Measurements from ENCODE around the gene CEBPA.
A peak's percentile ranks its signal among the peaks of the same experiment; 100 is the strongest.
"Not testable (repeated sequence)": the region's sequence is repeated elsewhere in the genome, so short reads cannot be mapped to it uniquely, and the experiment has no call there.

The CEBPA gene

DNA sequence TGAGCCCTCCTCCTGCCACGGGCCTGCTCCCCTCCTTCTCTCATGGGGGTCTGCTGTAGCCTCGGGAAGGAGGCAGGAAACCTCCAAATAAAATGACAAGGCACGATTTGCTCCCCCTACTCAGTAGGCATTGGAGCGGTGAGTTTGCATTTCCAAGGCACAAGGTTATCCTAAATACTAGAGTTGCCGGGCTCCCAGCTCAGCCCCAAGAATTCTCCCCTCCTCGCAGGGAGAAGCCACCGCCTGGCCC lies 1.5 kb downstream of the CEBPA start:
- DNase-seq (ENCODE audit: low spot score): peak; percentile 9

GRCh38 chr19:33300009-33300893 lies 2.1 kb downstream of the CEBPA start:
- DNase-seq (ENCODE audit: low spot score): no peak

DNA sequence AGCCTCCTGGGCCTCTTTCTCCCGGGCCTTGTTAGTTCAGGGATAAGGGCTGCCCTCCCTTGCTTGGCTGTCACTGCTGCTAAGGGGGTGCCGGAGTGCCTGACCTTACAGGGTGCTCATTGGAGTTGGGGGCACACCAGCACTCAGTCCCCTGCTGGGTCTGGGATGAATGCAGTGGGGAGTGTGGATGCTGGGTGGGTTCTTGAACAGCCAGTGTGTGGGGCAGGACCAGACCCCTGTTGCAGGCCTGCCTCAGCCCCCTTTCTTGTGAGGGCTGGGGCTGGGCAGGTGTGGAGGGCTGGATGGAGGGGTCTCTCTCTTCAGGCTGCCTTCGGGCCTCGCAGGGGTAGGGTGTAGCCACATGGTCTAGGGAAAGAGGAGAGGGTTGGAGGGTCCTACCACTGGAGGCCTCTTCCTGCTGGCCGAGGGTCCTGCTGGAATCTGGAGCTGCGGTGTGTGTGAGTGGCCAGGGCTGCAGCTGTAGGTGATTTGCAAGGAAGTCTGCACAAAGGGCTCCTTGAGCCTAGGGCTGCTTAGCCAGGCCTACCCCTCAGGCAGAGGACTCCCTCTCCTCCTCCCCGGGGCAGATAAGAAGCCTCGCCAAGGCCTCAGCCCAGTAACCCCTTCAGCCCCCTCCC lies 3.2 kb downstream of the CEBPA start:
- no peak for DNase-seq (ENCODE audit: low spot score)

DNA sequence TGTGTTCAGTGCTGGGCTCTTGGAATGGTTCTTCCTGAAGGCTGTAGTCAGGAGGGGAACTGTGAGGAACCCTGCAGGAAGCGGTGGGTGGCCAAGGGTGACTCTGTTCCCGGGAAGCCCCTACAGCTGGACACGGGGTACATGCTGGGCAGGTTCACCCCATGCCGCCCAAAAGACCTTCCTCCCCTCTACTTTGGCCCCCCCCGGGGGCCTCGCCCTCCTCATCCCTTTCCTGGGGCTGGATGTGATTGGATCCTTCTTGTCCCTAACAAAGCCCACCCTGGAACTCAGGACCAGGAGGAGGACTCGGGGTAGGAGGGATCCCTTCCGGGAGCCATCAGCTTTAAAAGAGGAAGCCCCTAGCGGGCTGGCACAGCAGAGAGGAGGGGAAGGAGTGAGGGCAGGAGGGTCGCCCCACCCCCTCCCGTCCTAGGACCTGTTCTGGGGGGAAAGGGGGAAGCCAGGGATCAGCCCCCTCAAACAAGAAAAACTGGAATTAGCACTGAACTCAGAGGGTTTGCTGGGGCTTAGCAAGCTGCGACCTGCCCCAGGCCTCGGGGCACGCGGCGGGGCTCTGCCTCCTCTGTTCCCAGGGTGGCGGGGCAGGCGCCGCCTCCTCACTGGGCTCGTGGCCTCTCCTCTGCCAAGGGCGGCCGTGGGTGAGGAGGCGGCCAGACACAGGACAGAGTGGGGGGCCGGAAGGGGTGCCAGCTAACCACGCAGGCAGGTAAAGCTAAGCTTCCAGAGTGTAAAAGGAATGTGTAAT lies 4.0 kb downstream of the CEBPA start:
- no peak for DNase-seq (ENCODE audit: low spot score)

DNA sequence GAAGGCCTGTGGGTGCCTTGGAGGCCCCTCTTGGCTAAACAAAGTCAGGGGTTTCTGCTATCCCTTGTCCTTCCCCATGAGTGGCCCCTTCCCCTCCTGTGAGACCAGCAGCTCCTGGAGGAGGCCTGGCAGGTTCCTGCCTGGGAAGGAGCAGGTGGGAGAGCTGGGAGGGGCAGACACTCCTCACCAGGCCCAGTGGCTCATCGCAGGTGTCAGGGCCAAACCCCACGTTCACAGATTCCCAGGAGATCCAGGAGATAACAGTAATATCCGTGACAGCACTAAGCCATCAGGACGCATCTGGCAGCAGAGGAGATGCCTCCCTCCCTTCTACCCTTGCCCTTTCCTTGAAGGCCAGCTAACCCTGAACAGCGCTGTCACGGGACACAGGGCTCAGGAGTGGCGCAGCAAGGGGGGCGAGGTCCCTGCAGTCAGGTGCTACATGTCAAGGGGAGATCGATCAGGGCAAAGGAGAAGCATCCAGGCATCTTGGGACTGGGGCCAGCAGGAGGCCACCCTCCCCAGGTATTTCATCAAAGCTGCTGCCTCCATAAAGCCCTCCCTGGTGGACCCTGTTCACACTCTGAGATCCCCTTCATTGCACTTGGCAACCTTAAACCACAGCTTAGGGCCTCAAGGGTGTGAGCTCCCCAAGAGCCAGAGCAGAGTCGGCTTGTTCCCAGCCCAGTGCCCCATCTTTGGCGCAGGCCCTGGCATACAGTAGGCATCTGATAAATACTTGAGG lies 4.8 kb downstream of the CEBPA start:
- no peak for DNase-seq (ENCODE audit: low spot score)

DNA sequence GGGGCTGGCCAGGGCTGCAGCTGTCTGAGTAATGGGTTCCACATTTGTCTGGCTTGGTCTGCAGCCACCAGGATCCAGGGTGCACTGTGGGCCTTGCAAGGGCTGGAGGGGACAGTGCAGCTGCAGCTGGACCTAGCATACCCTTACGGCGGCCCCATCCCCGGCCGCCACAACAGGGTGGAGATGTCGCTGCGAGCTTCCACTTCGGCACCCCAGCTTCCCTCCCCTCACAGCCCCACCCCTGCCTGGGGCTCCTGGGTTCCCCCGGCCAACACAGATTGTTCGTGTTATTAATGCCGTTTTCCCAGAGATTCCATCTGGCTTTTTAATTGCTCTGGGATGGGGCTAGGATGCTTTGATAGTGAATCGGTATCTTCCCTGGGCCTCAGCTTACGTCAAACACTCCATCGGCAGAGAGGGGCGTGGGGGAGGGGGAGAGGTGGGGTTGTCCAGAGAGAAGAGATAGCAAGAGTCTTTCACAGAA lies 5.8 kb downstream of the CEBPA start:
- DNase-seq (ENCODE audit: low spot score): no peak

DNA sequence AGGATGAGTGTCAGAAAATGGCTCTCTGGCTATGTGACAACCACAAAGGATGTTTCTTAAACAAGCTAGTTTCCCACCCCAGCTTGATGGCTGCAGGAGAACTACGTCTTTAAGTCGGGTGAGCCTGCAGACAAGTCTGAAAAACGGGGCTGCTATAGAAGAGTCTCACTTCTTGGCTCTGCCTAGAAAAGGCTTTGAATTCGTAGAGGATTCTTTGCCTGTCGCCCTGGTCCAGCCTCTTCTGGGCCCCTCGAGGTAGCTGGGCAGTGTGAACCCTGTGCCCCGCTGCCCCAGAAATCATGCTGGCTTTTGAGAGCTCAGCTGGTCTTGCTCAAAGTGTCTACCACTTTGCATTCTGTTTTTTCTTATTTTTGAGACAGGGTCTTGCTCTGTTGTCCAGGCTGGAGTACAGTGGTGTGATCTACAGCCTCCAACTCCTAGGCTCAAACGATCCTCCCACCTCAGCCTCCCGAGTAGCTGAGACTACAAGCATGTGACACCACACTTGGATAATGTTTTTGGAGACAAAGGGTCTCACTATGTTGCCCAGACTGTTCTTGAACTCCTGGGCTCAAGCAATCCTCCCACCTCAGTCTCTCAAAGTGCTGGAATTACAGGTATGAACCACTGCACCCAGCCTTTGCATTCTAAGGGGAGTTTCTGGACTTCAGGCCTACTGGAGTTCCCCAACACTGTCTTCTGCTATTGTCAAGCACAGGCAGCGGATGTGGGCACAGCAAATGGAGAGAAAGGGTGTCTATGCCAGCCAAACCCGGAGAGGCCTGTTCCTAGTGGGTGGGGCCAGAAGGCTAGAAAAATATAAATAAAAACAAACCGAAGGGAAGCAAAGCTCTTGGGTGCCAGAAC lies 6.5 kb downstream of the CEBPA start:
- no peak for DNase-seq (ENCODE audit: low spot score)

- DNase-seq (ENCODE audit: low spot score): not testable (repeated sequence)
Observed at GRCh38 chr19:33295046-33295445, 7.3 kb downstream of the CEBPA start.

DNA sequence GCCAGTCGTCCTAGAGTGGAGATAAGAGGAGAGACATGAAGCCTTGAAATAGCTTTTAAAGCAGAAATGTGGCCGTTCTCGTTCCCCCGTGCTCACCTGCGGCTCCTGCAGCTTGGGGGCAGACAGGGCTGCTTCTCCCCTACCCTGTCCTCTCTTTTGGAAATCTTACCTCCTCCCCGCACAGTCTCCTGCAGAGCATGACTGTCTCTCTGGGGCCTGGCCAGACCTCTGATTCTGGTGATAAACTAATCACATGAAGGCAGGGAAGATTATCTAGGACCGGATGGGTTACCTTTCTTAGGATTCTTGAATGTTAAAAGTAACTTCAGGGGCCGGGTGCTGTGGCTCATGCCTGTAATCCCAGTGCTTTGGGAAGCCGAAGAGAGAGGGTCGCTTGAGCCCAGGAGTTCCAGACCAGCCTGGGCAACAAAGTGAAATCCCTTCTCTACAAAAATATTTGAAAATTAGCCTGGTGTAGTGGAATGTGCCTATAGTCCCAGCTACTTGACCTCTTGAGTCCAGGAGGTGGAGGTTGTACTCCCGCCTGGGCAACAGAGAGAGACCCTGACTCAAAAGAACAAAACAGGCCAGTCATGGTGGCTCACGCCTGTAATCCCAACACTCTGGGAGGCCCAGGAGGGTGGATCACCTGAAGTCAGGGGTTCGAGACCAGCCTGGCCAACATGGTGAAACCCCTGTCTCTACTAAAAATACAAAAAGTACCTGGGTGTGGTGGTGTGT lies 8.1 kb downstream of the CEBPA start:
- no peak for DNase-seq (ENCODE audit: low spot score)

DNA sequence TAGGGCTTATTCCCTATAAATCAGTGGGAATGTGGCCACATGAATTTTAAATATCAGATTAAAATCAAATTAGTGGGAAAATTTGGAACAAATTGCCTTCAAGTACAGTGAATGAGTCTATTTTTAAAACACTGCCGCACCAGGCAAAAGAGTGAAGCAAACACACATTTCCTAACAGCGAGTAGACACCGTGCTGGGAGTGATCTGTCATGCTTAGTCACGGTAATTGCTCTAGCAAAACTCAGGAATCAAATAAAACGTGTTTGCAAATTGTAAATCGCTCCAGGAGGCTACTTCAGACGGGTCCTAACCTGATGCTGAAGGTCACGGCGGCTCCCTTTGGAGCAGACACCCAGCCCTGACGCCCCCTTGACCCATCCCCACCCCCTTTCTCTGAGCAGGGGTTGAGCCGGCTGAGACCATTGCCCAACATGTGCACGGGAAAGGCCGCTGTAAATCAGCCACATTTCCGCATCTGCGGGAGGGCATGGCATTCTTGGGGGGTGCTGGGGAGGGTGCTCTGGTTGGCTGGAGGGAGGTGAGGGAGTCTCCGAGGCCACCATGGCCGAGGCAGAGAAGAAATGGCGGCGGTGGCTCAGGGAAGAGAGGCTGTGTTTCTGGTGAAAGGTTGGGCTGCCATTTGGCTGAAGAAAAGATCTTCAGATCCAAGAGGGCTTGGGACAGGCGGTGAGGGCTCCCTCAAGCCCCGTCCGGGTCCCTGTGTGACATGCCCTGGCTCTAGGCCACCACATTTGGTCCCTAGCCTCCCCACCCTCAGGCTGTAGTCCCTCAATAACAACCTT lies 8.9 kb downstream of the CEBPA start:
- peak; percentile 82 for DNase-seq (ENCODE audit: low spot score)

- no peak for DNase-seq (ENCODE audit: low spot score)
Observed at GRCh38 chr19:33292595-33293254, 9.6 kb downstream of the CEBPA start.

DNA sequence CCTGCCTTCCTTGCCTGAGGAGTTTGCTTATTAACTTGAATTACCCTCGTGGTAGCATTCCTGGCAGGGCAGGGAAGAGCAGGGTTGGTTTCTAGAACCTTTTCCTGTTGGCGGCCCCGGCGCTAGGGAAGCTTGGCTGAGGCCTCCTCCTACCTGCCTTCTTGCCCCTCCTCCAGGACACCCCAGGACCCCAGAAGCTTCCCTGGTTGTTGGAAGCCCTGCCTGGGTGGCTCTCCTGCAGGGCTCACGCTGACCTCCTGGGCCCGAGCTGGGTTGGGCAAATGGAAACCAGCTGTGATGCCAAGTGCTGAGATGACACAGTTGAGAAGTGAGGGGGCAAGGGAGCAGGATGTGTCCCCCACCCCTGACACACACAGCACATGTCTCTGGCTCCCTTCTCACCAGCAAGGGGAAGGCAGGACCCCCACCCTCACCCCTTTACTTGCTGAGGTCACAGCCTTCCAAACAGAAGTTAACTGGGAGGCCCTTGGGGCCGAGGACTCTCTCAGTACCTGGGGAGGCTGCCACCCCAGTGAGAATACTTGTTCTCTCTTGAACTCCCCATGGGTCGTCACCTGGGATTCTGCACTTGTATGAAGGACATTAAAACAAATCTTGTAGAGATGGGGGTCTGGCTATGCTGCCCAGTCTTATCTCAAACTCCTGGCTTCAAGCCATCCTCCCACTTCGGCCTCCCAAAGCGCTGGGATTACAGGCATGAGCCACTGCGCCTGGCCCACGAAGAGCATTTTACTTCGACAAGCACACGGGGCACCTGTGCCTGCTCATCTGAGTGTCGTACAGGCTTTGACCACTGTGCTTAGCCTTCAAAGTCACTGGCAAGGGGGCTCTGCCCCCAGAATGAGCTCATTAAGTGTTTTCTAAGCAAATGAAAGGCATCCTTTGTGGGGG lies 10.5 kb downstream of the CEBPA start:
- no peak for DNase-seq (ENCODE audit: low spot score)

DNA sequence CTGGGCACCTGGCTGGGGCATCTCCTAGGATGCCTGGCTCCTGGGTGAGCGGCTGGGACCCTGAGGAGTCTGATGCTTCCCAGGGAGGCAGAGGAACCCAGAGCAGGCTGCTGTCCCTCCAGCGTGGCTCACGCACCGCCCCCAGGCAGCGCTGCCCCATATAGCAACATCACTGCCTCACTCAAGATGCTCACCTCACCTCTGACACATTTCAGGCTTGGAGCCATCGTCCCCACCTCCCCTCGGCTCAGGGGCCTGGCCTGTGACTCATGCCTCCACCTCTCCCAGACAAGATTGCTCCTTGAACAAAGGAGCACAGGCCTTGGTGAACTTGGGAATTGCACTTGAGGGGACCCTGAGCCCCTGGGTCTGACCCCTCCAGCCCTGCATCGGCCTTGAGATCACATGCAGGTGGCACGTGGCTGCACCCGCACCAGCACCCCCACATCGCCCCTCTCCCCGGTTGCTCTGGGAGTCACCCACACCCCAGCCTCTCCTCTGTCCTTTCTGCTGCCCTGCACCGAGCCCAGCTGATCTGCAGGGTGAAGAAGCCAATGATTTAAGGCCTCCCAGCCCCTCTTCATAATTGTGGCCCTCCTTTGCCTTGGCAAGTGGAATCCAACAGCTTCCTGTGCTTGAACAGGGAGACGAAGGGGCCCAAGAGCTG lies 11.2 kb downstream of the CEBPA start:
- no peak for DNase-seq (ENCODE audit: low spot score)

DNA sequence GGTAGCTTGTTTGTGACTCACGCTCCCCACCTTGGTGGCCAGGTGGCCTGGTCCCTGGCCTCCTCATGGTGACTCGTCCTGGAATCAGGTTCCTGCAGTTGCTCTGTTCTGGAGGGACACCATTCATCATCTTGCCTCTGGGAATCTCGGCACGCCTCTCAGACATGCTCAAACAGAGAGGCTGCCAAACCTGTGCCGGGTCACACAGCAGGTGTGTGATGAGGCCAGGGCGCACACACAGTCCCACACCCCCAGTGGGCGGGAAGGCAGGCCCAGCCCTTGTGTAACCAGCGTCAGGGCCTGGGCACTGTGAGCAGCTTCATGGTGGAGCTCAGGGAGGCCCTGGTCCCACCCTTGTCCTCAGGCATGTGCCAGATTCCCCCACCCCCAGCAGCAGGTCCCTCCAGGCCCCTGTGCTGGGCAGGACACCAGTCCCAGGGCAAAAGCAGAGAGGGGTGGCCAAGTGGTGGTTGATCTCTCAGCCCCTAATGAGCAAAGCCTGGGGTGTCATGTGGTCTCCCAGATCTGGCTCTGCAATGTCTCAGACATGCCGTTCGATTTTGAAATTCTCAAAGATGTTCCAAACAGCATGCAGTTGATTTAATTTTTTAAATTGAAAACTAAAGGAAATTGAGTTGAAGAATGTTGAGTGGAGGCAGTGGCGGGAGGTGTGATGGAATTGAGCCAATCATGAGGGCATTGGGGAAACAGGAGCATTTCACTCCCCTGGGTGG lies 12.1 kb downstream of the CEBPA start:
- DNase-seq (ENCODE audit: low spot score): no peak

- DNase-seq (ENCODE audit: low spot score): no peak
Observed at GRCh38 chr19:33289261-33289660, 13.1 kb downstream of the CEBPA start.

DNA sequence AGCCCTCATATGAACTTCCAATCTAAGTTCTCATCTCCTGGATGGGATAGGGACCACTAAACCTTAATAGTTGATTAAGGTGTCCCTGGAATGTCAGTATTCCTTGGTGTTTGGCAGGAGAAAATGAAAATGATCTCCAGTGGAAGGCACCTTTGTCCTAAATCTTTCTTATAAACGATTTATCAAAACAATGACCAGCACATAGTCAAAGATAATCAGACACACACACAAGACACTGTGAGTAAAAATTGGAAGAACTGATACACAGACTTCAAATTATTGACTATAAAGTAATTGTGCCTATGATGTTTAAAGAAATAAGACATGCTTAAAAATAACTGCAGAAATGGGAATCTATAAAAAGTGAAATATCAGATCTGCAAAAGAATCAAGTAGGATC lies 13.7 kb downstream of the CEBPA start:
- DNase-seq (ENCODE audit: low spot score): no peak

- no peak for DNase-seq (ENCODE audit: low spot score)
Observed at GRCh38 chr19:33287927-33288326, 14.4 kb downstream of the CEBPA start.

Data from AG08396 (cell line).